Thoracic aorta (tissue), 2 donors: ENCODE measurements around the gene DCPS. TPM values are rescaled to one million over a fixed set of nuclear protein-coding genes. Genes with fewer than 3 reads are reported as not detected.
"Not testable (repeated sequence)": the region's sequence is repeated elsewhere in the genome, so short reads cannot be mapped to it uniquely, and the experiment has no call there.

Source experiments
- ATAC-seq: fragments of 150-250 bp; one replicate; pipeline ENCODE4 v1.8.0; 2017; ENCODE audit warnings: low read depth; ENCODE audit not compliant: insufficient number of reproducible peaks, low FRiP score
- DNase-seq: peaks from one replicate; pipeline ENCODE4 v3.0.0-alpha.2; 2020; ENCODE audit warnings: low spot score
- H3K27ac ChIP-seq, 2 donors: fragments of 200-600 bp; sonication (generic); 1 replicate in 1 of 2; 2 replicates in 1 of 2; pipeline ENCODE4 v1.5.1; 2016; ENCODE audit warnings: mild to moderate bottlenecking in 2 of 2, moderate library complexity in 2 of 2
- H3K27me3 ChIP-seq: fragments of 200-600 bp; sonication (generic); replicated peaks from 2 replicates; pipeline ENCODE4 v1.6.0; 2016; ENCODE audit warnings: mild to moderate bottlenecking; ENCODE audit not compliant: insufficient read depth
- H3K36me3 ChIP-seq: fragments of 200-600 bp; sonication (generic); one replicate; pipeline ENCODE4 v1.5.1; 2016
- H3K4me1 ChIP-seq, 2 donors: fragments of 200-600 bp; sonication (generic); 1 replicate in 1 of 2; 2 replicates in 1 of 2; pipeline versions ENCODE4 v1.5.1 to v1.6.0; 2016; ENCODE audit warnings: low read depth in 2 of 2, mild to moderate bottlenecking in 1 of 2; ENCODE audit not compliant: control insufficient read depth in 1 of 2
- H3K4me3 ChIP-seq: fragments of 200-600 bp; sonication (generic); 2 replicates; pipeline ENCODE4 v1.5.1; 2016; ENCODE audit warnings: mild to moderate bottlenecking
- H3K9me3 ChIP-seq: fragments of 200-600 bp; sonication (generic); 2 replicates; pipeline ENCODE4 v1.5.1; 2016
- total RNA-seq, 2 donors: library from RNA; depleted of rRNA; stranded (reverse); fragments of >200 nt; gene quantifications; one replicate each; pipeline versions ENCODE4 v1.1.0 to v1.2.3, GENCODE V29; 2016
- TF ChIP-seq, protein P1 (sequence below): fragments of 200-600 bp; sonication (generic); IDR thresholded peaks from one replicate; pipeline ENCODE4 v1.5.1; 2019; ENCODE audit warnings: antibody characterized with exemption

Gene DCPS
- total RNA-seq, 2 donors from 2014 or later, result 8.4 to 9.7 TPM

DNA sequence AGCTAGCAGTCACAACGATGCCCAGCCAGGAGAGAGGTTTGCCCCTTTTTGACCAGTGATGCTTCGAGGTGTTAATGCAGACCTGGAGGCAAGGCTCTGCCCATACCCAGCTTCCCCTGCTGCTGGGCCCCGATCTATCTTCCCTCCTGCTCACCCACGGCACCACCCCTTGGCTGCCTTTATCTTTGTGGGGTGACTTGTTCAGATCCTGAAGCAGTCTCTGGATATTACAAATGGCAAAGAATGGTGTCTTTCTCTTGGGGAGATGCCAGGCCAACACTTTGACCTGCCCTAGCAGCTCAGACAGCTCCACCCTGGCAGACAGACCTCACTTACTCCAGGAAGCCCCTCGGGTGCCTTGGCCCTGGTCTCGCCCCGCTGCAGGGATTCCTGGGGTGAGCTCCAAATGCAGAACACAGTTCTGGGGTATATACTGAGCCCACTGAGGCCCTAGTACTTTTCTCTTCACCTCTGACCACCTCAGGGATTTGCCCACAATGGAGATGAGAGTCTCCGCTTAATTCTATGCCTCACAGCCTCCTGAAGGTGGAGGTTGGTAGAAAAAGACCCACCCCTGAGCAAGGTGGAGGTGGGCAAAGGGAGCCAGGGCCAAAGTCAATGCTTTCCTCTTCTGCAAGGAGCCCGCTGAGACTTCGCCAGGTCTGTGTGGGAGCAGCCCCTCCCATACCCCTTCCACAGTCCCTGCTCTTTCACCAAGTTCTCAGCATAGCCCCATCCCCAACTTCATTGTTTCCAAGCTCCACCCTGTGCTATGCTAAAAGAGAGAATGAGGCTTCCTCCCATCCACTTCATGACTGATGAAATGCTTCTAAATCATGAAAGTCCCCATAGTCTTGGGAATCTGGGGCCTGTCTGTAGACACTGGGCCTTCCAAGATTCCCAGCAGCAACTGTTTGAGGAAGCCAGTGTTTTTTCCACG lies 40.6 kb downstream of the DCPS start:
- TF ChIP-seq, protein P1, sequence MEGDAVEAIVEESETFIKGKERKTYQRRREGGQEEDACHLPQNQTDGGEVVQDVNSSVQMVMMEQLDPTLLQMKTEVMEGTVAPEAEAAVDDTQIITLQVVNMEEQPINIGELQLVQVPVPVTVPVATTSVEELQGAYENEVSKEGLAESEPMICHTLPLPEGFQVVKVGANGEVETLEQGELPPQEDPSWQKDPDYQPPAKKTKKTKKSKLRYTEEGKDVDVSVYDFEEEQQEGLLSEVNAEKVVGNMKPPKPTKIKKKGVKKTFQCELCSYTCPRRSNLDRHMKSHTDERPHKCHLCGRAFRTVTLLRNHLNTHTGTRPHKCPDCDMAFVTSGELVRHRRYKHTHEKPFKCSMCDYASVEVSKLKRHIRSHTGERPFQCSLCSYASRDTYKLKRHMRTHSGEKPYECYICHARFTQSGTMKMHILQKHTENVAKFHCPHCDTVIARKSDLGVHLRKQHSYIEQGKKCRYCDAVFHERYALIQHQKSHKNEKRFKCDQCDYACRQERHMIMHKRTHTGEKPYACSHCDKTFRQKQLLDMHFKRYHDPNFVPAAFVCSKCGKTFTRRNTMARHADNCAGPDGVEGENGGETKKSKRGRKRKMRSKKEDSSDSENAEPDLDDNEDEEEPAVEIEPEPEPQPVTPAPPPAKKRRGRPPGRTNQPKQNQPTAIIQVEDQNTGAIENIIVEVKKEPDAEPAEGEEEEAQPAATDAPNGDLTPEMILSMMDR, result no peak
- H3K4me3 ChIP-seq, result no peak overlapping the region
- H3K27ac ChIP-seq, result no peak overlapping the region
- ATAC-seq (no peak), DNase-seq (no peak)
- peaks cover 20 to 39% of the 10 kb centered on the region in 2 donors for H3K4me1 ChIP-seq
- H3K36me3 ChIP-seq, result no peaks in the 10 kb centered on the region
- no peaks in the 10 kb centered on the region for H3K9me3 ChIP-seq
- H3K27me3 ChIP-seq, result no peaks in the 10 kb centered on the region

DNA sequence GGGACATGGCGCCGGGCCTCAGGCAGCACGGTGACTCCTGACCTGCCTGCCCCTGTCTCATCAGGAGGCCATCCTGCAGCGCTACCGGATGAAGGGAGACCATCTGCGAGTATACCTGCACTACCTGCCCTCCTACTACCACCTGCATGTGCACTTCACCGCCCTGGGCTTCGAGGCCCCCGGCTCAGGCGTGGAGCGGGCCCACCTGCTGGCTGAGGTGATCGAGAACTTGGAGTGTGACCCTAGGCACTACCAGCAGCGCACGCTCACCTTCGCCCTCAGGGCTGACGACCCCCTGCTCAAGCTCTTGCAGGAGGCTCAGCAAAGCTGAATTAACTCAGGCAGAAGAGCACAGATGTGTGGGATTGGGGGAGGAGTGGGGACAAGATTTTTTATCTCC lies 41.4 kb downstream of the DCPS start:
- DNase-seq, result no peak
- no peaks in the 10 kb centered on the region for H3K36me3 ChIP-seq
- H3K27ac ChIP-seq, result peak overlapping the region in 1 of 2 donors; percentile 31
- TF ChIP-seq, protein P1, result no peak
- ATAC-seq, result no peak
- no peak overlapping the region for H3K4me3 ChIP-seq
- peaks cover 22 to 45% of the 10 kb centered on the region in 2 donors for H3K4me1 ChIP-seq
- H3K27me3 ChIP-seq, result no peaks in the 10 kb centered on the region
- no peaks in the 10 kb centered on the region for H3K9me3 ChIP-seq

DNA sequence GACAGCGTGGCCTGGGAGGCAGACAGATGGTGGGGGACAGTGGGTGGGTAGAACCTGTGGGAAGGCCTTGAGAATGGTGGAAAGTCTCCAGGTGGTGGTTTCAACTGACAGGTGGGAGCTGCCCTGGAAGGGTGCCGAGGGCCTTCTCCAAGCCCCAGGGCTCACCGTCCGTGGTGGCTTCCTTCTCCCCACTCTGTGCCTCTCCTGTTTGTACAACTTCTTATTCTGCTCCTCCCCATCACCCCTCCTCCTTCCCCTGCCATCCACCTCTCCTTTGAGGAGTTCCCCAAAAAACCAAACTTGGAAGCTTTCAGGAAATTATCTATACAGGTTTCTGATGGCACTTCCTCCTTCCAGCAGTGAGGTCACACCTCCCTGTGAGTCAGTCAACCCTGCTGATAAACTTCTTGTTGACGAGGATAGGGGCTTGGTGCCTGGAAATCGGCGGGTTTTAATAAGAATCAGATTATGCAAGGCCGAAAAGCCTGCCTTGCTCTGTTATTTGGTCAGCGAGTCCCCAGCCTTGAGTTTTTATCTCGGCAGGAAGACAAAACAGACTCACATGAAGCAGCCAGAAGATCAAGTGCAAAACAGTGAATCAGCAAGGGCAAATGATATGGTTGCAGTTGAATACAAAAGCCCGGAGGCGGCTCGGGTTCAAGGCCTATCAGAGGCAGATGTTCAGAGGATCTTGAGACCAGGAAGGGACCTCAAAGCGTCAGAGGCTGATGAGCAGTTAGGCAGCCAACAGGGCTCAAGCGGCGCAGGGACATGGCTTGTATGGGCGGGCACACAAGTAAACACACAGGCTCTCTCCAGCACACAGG lies 42.1 kb downstream of the DCPS start:
- Histone ChIP-seq H3K27ac (peak overlapping the region; percentile 31 to 50), H3K9me3 (no peaks in the 10 kb centered on the region), H3K4me3 (no peak overlapping the region), H3K4me1 (peaks cover 22 to 52% of the 10 kb centered on the region in 2 donors), H3K36me3 (no peaks in the 10 kb centered on the region), H3K27me3 (no peaks in the 10 kb centered on the region)
- TF ChIP-seq, protein P1, result no peak
- DNase-seq, result no peak
- ATAC-seq, result peak; percentile 51

DNA sequence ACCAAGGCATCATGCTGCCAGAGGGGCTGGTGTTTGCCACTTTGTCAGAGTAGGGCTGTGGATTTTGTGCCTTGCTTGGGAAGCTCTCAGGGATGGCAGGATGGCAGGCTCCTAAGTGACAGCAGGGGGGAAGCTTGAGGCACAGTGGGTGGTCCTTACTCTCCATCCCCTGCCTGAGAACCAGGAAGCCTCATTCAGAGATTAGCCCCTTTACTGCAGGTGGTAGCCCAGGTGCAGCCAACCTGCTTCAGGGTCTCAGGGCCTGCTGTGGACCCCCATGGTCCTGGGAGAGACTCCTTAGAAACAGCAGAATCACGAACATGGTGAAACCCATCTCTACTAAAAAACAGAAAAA lies 42.7 kb downstream of the DCPS start:
- Histone ChIP-seq H3K4me1 (peaks cover 26 to 58% of the 10 kb centered on the region in 2 donors), H3K36me3 (no peaks in the 10 kb centered on the region), H3K27me3 (no peaks in the 10 kb centered on the region), H3K4me3 (no peak overlapping the region), H3K27ac (peak overlapping the region; percentile 31 to 50), H3K9me3 (no peaks in the 10 kb centered on the region)
- ATAC-seq (no peak), DNase-seq (no peak)
- TF ChIP-seq, protein P1, result no peak

DNA sequence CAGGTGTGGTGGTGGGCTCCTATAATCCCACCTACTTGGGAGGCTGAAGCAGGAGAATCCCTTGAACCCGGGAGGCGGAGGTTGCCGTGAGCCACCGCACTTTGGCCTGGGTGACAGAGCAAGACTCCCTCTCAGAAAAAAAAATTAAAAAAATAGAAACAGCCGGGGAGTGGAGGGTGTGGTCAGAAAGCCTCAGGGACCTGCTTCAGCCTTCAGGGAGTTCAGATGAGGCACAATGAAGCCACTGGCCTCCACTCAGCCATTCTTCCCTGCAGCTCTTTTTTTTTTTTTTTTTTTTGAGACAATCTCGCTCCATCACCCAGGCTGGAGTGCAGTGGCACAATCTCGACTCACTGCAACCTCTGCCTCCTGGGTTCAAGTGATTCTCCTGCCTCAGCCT lies 43.1 kb downstream of the DCPS start:
- Histone ChIP-seq H3K4me1 (peaks cover 30 to 61% of the 10 kb centered on the region in 2 donors), H3K27ac (peak overlapping the region in 1 of 2 donors; percentile 31)
- DNase-seq, ATAC-seq, H3K27me3 ChIP-seq, H3K36me3 ChIP-seq, H3K9me3 ChIP-seq, H3K4me3 ChIP-seq: not testable (repeated sequence)
